Uterus (tissue), 4 donors: ENCODE measurements around the gene ADGRD1. TPM values are rescaled to one million over a fixed set of nuclear protein-coding genes. Genes with fewer than 3 reads are reported as not detected.

Source experiments
- DNase-seq, 2 donors: peaks; one replicate each; pipeline ENCODE4 v3.0.0-alpha.2; 2019 to 2020
- H3K27ac ChIP-seq, 2 donors: fragments of 200-600 bp; sonication (generic); 1 replicate in 1 of 2; 2 replicates in 1 of 2; pipeline ENCODE4 v1.5.1; 2016 to 2018
- H3K27me3 ChIP-seq, 2 donors: fragments of 200-600 bp; sonication (generic); one replicate each; pipeline ENCODE4 v1.5.1; 2018 to 2019; ENCODE audit warnings: control low read depth in 1 of 2
- H3K36me3 ChIP-seq, 2 donors: fragments of 200-600 bp; sonication (generic); one replicate each; pipeline ENCODE4 v1.5.1; 2019; ENCODE audit warnings: control low read depth in 1 of 2
- H3K4me1 ChIP-seq, 2 donors: fragments of 200-600 bp; sonication (generic); one replicate each; pipeline ENCODE4 v1.5.1; 2018 to 2019; ENCODE audit warnings: control low read depth in 1 of 2
- H3K4me3 ChIP-seq, 2 donors: fragments of 200-600 bp; sonication (generic); 1 replicate in 1 of 2; 2 replicates in 1 of 2; pipeline ENCODE4 v1.5.1; 2018 to 2019; ENCODE audit warnings: mild to moderate bottlenecking in 1 of 2
- H3K9me3 ChIP-seq, 2 donors: fragments of 200-600 bp; sonication (generic); one replicate each; pipeline ENCODE4 v1.5.1; 2019; ENCODE audit warnings: control low read depth in 1 of 2
- CTCF ChIP-seq, 4 experiments: fragments of 200-600 bp in 2 of 4; fragments of 450-650 bp in 2 of 4; sonication (generic) in 2 of 4; IDR thresholded peaks; one replicate each; pipeline ENCODE4 v1.5.1; 2016 to 2019; ENCODE audit warnings: antibody characterized with exemption in 4 of 4, mild to moderate bottlenecking in 2 of 4, moderate library complexity in 1 of 4
- POLR2A ChIP-seq, 2 donors: fragments of 450-650 bp; IDR thresholded peaks; one replicate each; pipeline ENCODE4 v1.6.1; 2016; ENCODE audit warnings: antibody characterized with exemption in 2 of 2, mild to moderate bottlenecking in 1 of 2, moderate library complexity in 1 of 2
- intact Hi-C: fragments of 100-400 bp; cut with DNase I; formaldehyde crosslinking; loops from one replicate; pipeline ENCODE4 v1.15.1; 2023; ENCODE audit warnings: low total_unique reads
- total RNA-seq, 4 donors: library from RNA; depleted of rRNA in 3 of 4; stranded (reverse); fragments of >200 nt in 3 of 4; gene quantifications; one replicate each; pipeline versions ENCODE4 v1.1.0 to v1.2.4, GENCODE V29; 2014 to 2023
- donor health status: DM: yes; HTN: yes; CAD: no.

ADGRD1 gene
- total RNA-seq, 4 donors from 2014 or later = 13.5 to 89.9 (median 33.7) TPM

GRCh38 chr12:130998136-130998535 is 44.4 kb downstream of the ADGRD1 start:
- TF ChIP-seq CTCF (IDR thresholded peaks at IDR 0.05) (no peak), POLR2A (IDR thresholded peaks at IDR 0.05) (no peak)
- Histone ChIP-seq H3K36me3 (no peaks in the 10 kb centered on the region), H3K9me3 (no peaks in the 10 kb centered on the region), H3K4me1 (no peaks in the 10 kb centered on the region), H3K27me3 (no peaks in the 10 kb centered on the region), H3K4me3 (no peak overlapping the region), H3K27ac (no peak overlapping the region)
- intact Hi-C loops = no loop called here
- DNase-seq = no peak

GRCh38 chr12:131000000-131000486 is 46.3 kb downstream of the ADGRD1 start:
- Histone ChIP-seq H3K27me3 (no peaks in the 10 kb centered on the region), H3K4me3 (no peak overlapping the region), H3K36me3 (no peaks in the 10 kb centered on the region), H3K9me3 (no peaks in the 10 kb centered on the region), H3K4me1 (no peaks in the 10 kb centered on the region), H3K27ac (no peak overlapping the region)
- TF ChIP-seq POLR2A (IDR thresholded peaks at IDR 0.05) = no peak
- TF ChIP-seq CTCF (IDR thresholded peaks at IDR 0.05) = no peak
- intact Hi-C loops = no loop called here
- DNase-seq = no peak

DNA sequence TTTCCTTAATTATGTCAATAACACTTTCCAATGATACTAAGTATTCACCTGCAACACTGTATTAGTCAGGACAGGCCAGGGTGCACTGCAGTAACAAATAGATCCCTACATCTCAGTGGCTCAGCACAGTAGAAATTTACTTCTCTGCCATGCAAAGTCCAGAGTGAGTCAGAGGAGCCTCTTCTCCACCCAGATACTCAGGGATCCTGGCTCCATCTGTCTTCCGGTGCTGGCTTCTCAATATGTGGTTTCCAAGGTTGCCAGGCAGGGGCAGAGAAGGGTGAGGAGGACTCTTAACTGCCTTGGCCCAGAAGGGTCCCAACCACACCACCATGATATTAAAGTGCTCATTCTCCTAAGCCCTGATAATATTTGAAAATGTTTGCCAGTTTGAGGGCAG is 47.8 kb downstream of the ADGRD1 start:
- no peak for TF ChIP-seq CTCF (IDR thresholded peaks at IDR 0.05)
- TF ChIP-seq POLR2A (IDR thresholded peaks at IDR 0.05) = no peak
- Histone ChIP-seq H3K27ac (no peak overlapping the region), H3K36me3 (no peaks in the 10 kb centered on the region), H3K4me3 (no peak overlapping the region), H3K9me3 (no peaks in the 10 kb centered on the region), H3K4me1 (no peaks in the 10 kb centered on the region), H3K27me3 (no peaks in the 10 kb centered on the region)
- intact Hi-C loops = no loop called here
- DNase-seq = no peak

- no peak overlapping the region for H3K27ac ChIP-seq
- intact Hi-C loops = no loop called here
These were observed 48.5 kb downstream of the ADGRD1 start for GRCh38 chr12:131002216-131002631.

More at GRCh38 chr12:131002216-131002631, 48.5 kb downstream of the ADGRD1 start:
- H3K27me3 ChIP-seq = no peaks in the 10 kb centered on the region
- no peak overlapping the region for H3K4me3 ChIP-seq
- H3K4me1 ChIP-seq = peaks cover 0 to under 1% of the 10 kb centered on the region in 2 donors
- H3K36me3 ChIP-seq = no peaks in the 10 kb centered on the region
- TF ChIP-seq POLR2A (IDR thresholded peaks at IDR 0.05) (no peak), CTCF (IDR thresholded peaks at IDR 0.05) (no peak)
- H3K9me3 ChIP-seq = no peaks in the 10 kb centered on the region
- DNase-seq = no peak
